Measurements from ENCODE around the gene MED20. TPM values are rescaled to one million over a fixed set of nuclear protein-coding genes. Genes with fewer than 3 reads are reported as not detected.
"Not testable (repeated sequence)": the region's sequence is repeated elsewhere in the genome, so short reads cannot be mapped to it uniquely, and the experiment has no call there.

The MED20 gene
- 15.6 TPM for total RNA-seq

GRCh38 chr6:41920921-41921711, at the start of gene MED20, which contains the start of gene BYSL:
TSS of gene MED20 (minus strand) at chr6:41921139. CDS start at chr6:41921018, 121 bp downstream.
TSS of gene BYSL (plus strand) at chr6:41921499. CDS start at chr6:41921563, 64 bp downstream.
- ATAC-seq, result peak; percentile 97

GRCh38 chr6:41970436-41970846, 49.5 kb upstream of the MED20 start:
- no peak for ATAC-seq

GRCh38 chr6:41967312-41968287, 46.7 kb upstream of the MED20 start:
- ATAC-seq, result peak; percentile 75

GRCh38 chr6:41966961-41967311, 46.0 kb upstream of the MED20 start:
- peak; percentile 42 for ATAC-seq

GRCh38 chr6:41966214-41966920, 45.4 kb upstream of the MED20 start:
- no peak for ATAC-seq

GRCh38 chr6:41965429-41966213, 44.7 kb upstream of the MED20 start:
- no peak for ATAC-seq

- no peak for ATAC-seq
These were observed 43.4 kb upstream of the MED20 start for GRCh38 chr6:41964201-41964887.

GRCh38 chr6:41963371-41963770, 42.4 kb upstream of the MED20 start:
- no peak for ATAC-seq

GRCh38 chr6:41960028-41960427, 39.1 kb upstream of the MED20 start:
- ATAC-seq, result no peak

GRCh38 chr6:41958022-41958856, 37.3 kb upstream of the MED20 start:
- no peak for ATAC-seq

- no peak for ATAC-seq
These were observed 36.2 kb upstream of the MED20 start for GRCh38 chr6:41957117-41957516.

GRCh38 chr6:41955412-41955811, 34.5 kb upstream of the MED20 start:
- ATAC-seq, result no peak

GRCh38 chr6:41954668-41955067, 33.7 kb upstream of the MED20 start:
- no peak for ATAC-seq

- no peak for ATAC-seq
These were observed 26.8 kb upstream of the MED20 start for GRCh38 chr6:41947581-41948220.

- ATAC-seq, result no peak
These were observed 22.5 kb upstream of the MED20 start for GRCh38 chr6:41943456-41943855.

- not testable (repeated sequence) for ATAC-seq
These were observed 21.9 kb upstream of the MED20 start for GRCh38 chr6:41942882-41943281.

GRCh38 chr6:41942067-41942851, 21.3 kb upstream of the MED20 start:
- ATAC-seq, result peak; percentile 41

- peak; percentile 93 for ATAC-seq
These were observed 20.5 kb upstream of the MED20 start, which contains the start of gene CCND3 for GRCh38 chr6:41941280-41942066. TSS of gene CCND3 (minus strand) at chr6:41941808. CDS start at chr6:41941649, 159 bp downstream.
